Endothelial cell (in vitro differentiated cells): ENCODE measurements around the gene KPNB1. TPM values are rescaled to one million over a fixed set of nuclear protein-coding genes. Genes with fewer than 3 reads are reported as not detected.

Experiments used
- DNase-seq: peaks from one replicate; pipeline ENCODE4 v3.0.0; 2021; ENCODE audit warnings: low spot score
- H3K27ac Mint-ChIP-seq: one replicate; pipeline ENCODE4 v1.8.0; 2021; ENCODE audit warnings: mixed read lengths, inconsistent platforms; ENCODE audit not compliant: unreplicated experiment
- H3K27me3 Mint-ChIP-seq: one replicate; pipeline ENCODE4 v1.8.0; 2021; ENCODE audit warnings: mild to moderate bottlenecking, moderate library complexity, mixed read lengths, inconsistent platforms; ENCODE audit not compliant: unreplicated experiment
- H3K36me3 Mint-ChIP-seq: one replicate; pipeline ENCODE4 v1.8.0; 2021; ENCODE audit warnings: mild to moderate bottlenecking, low read depth, mixed read lengths, inconsistent platforms; ENCODE audit not compliant: unreplicated experiment
- H3K4me1 Mint-ChIP-seq: one replicate; pipeline ENCODE4 v1.8.0; 2021; ENCODE audit warnings: mild to moderate bottlenecking, mixed read lengths, inconsistent platforms; ENCODE audit not compliant: unreplicated experiment
- H3K4me3 Mint-ChIP-seq: one replicate; pipeline ENCODE4 v1.8.0; 2021; ENCODE audit warnings: mild to moderate bottlenecking, mixed read lengths, inconsistent platforms; ENCODE audit not compliant: unreplicated experiment
- H3K9me3 Mint-ChIP-seq: one replicate; pipeline ENCODE4 v1.8.0; 2021; ENCODE audit warnings: mixed read lengths, inconsistent platforms; ENCODE audit not compliant: unreplicated experiment
- total RNA-seq: library from RNA; stranded (reverse); fragmentation: NEBNext Ultra II Directional; extraction: Animal tissue kit (Norgen Biotek cat#: 25700); gene quantifications from one replicate; pipeline ENCODE4 v1.2.1, GENCODE V29; 2021; ENCODE audit not compliant: unreplicated experiment
- TF ChIP-seq, protein P1 (sequence below): fragments of 200-600 bp; sonication (generic); IDR thresholded peaks from one replicate; pipeline ENCODE4 v1.5.0; 2021; ENCODE audit warnings: antibody characterized with exemption; ENCODE audit not compliant: unreplicated experiment

KPNB1 gene
- total RNA-seq, 1 donor from 2014 or later, result 376 TPM

DNA sequence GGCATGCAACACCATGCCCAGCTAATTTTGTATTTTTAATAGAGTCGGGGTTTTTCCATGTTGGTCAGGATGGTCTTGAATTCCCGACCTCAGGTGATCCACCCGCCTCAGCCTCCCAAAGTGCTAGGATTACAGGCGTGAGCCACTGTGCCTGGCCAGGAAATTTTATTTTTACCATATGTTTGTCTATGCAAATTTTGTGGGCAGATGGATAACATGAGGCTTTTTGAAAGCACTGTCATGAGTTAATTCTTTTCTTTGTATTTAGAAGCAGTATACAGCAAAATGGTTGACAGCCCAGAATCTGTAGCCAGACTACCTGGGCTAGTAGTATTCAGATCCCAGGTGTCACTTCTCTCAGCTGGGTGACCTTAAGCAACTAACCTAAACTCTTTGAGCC lies 8.5 kb upstream of the KPNB1 start:
- no peaks in the 10 kb centered on the region for H3K9me3 Mint-ChIP-seq
- H3K4me1 Mint-ChIP-seq, result peaks cover 6% of the 10 kb centered on the region
- no peak for DNase-seq
- H3K36me3 Mint-ChIP-seq, result no peaks in the 10 kb centered on the region
- H3K27me3 Mint-ChIP-seq, result no peaks in the 10 kb centered on the region
- H3K4me3 Mint-ChIP-seq, result no peak overlapping the region
- H3K27ac Mint-ChIP-seq, result no peak overlapping the region
- TF ChIP-seq, protein P1, sequence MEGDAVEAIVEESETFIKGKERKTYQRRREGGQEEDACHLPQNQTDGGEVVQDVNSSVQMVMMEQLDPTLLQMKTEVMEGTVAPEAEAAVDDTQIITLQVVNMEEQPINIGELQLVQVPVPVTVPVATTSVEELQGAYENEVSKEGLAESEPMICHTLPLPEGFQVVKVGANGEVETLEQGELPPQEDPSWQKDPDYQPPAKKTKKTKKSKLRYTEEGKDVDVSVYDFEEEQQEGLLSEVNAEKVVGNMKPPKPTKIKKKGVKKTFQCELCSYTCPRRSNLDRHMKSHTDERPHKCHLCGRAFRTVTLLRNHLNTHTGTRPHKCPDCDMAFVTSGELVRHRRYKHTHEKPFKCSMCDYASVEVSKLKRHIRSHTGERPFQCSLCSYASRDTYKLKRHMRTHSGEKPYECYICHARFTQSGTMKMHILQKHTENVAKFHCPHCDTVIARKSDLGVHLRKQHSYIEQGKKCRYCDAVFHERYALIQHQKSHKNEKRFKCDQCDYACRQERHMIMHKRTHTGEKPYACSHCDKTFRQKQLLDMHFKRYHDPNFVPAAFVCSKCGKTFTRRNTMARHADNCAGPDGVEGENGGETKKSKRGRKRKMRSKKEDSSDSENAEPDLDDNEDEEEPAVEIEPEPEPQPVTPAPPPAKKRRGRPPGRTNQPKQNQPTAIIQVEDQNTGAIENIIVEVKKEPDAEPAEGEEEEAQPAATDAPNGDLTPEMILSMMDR, result no peak

DNA sequence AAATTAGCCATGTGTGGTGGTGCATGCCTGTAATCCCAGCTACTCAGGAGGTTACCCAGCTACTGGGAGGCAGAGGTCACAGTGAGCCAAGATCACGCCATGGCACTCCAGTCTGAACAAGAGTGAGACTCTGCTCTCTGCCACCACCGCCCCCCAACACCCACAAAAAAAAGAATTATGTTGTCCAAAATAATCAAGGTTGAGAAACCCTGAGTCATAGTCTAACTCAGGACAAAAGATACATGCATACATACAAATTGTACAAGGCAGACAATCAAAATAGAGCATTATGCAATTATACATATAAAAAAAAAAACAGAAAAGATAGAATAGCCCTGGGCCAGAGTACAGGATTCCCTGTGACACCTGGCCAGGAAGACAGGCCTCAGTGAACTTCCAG lies 6.6 kb upstream of the KPNB1 start:
- H3K4me1 Mint-ChIP-seq, result no peaks in the 10 kb centered on the region
- no peaks in the 10 kb centered on the region for H3K9me3 Mint-ChIP-seq
- H3K27ac Mint-ChIP-seq, result no peak overlapping the region
- no peak overlapping the region for H3K4me3 Mint-ChIP-seq
- no peaks in the 10 kb centered on the region for H3K36me3 Mint-ChIP-seq
- TF ChIP-seq, protein P1, result no peak
- DNase-seq, result no peak
- no peaks in the 10 kb centered on the region for H3K27me3 Mint-ChIP-seq

DNA sequence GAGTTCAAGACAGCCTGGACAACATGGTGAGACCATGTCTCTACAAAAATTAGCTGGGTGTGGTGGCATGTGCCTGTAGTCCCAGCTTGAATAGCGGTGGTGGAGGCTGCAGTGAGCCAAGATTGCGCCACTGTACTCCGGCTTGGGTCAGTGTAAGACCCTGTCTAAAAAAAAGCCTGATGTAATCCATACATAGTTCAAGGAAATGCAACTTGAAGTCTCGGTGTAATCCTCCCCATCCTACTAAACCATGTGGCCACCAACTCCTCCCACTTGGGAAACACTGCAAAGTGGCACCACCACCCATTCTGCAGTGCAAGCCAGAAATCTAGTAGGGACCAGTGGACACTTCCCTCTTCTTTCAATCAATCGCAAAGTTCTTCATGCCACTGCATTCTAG lies 5.4 kb upstream of the KPNB1 start:
- H3K4me3 Mint-ChIP-seq, result no peak overlapping the region

DNA sequence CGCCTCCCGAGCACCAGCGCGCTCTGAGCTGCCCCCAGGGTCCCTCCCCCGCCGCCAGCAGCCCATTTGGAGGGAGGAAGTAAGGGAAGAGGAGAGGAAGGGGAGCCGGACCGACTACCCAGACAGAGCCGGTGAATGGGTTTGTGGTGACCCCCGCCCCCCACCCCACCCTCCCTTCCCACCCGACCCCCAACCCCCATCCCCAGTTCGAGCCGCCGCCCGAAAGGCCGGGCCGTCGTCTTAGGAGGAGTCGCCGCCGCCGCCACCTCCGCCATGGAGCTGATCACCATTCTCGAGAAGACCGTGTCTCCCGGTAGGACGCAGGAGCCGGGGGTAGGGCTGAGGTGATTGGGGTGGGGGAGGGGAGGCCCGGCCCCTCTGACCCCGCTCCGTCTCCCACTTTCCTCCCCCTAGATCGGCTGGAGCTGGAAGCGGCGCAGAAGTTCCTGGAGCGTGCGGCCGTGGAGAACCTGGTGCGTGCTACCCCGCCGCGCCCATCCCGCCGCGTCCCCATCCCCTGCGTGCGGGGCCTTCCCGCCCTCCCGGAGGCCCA lies 329 bp downstream of the KPNB1 start:
- peaks cover 27% of the 10 kb centered on the region for H3K36me3 Mint-ChIP-seq
- no peak overlapping the region for H3K27ac Mint-ChIP-seq
- TF ChIP-seq, protein P1, result no peak
- peak overlapping the region; percentile 96 for H3K4me3 Mint-ChIP-seq
- H3K4me1 Mint-ChIP-seq, result peaks cover 32% of the 10 kb centered on the region
- H3K27me3 Mint-ChIP-seq, result peaks cover 5% of the 10 kb centered on the region
- no peaks in the 10 kb centered on the region for H3K9me3 Mint-ChIP-seq
- DNase-seq, result no peak

More for the DNA sequence above, 5.4 kb upstream of the KPNB1 start:
- Mint-ChIP-seq H3K27me3 (peaks cover 2% of the 10 kb centered on the region), H3K9me3 (no peaks in the 10 kb centered on the region), H3K4me1 (peaks cover 7% of the 10 kb centered on the region), H3K27ac (no peak overlapping the region), H3K36me3 (no peaks in the 10 kb centered on the region)
- no peak for DNase-seq
- TF ChIP-seq, protein P1, result no peak

DNA sequence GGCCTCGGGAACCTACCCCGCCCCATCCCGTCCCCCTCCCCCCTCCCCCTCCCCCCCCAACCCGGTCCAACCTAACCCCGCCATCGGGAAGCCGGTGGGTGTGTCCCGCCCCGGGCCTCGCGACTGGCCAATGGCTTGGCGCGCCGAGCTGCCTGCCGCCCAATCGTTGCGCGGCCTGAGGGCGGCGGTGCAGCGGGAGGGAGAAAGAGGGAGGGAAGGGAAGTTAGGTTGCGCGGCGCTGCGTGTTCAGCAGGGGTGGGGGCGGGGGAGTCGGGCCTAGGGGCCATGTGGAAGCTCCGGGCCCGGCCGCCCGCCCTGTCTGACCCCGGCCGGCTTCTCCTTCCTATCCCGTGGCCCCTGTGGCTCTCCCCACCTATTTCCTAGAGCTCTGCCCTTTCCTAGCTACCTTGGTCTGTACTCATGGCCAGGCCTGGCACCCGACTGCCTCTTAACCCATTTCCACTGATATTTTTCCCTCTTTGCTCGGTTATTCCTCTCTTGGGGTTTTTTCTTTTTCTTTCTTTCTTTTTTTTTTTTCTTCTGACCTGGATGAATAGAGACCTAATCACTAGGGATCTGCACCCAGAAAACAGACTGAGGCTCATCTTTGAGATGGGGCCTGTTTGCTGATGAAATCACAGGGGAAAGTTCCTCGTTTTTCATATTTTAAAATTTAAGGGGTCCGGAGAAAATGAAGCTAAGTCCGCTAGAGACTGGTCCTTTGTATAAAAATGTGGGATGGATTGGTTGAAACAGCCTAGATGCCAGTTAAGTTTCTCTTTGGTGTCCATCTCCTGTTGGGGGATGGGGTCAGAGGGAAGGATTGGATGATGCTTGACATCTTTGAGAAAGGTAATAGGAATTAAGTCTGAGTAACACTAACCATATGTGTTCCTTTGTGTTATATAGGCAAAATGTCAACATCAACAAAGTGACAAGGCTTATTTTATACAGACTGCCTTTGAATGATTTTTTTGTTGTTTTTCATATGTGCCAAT lies 1.1 kb downstream of the KPNB1 start:
- H3K27ac Mint-ChIP-seq, result peak overlapping the region; percentile 9
- no peaks in the 10 kb centered on the region for H3K9me3 Mint-ChIP-seq
- H3K36me3 Mint-ChIP-seq, result peaks cover 34% of the 10 kb centered on the region
- TF ChIP-seq, protein P1, result no peak
- H3K27me3 Mint-ChIP-seq, result peaks cover 5% of the 10 kb centered on the region
- peak overlapping the region; percentile 96 for H3K4me3 Mint-ChIP-seq
- H3K4me1 Mint-ChIP-seq, result peaks cover 40% of the 10 kb centered on the region
- DNase-seq, result peak; percentile 93
